Measurements from ENCODE around the gene CCL4.

CCL4 gene

DNA sequence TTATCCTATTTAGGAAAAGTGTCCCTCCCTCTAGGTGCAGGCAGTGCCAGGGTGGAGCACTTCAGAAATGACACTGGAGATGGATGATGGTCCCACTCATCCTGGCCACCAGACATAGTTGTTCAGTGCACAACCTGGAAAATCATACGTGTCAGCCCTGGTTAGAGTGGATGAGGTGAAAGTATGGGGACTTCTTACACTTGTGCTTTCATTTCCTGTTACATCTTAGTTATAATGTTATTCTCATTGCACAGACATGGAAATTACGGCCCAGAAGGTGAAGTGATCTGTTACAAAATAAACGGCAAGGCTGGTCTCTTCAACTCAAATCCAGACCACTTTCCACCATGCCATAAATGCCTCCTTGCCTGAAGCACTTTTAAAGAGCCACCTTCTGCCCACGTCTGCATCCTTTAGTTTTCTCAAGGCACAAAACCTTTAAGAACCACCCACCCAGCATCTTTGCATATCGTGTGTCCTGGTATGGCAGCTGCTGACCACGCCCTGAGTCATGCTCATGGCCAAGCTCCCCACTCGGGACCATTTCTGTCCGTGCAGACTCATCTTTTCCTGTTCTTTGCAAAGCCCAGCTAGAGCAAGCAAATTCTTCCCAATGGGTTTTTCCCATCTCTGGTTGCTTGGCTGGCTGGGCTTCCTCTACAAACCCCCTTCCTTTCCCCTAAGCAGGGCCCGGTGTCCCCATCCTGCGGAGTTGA lies 50.4 kb downstream of the CCL4 start:
- 86 to 93% methylated on average over 8 to 9 of the region's 10 CpGs for WGBS, 2 experiments
- Histone ChIP-seq H3K36me3 (ENCODE audit: control insufficient read depth, insufficient read depth, low read length) (no peaks in the 10 kb centered on the region), H3K9me3 (ENCODE audit: control insufficient read depth, low read length) (no peaks in the 10 kb centered on the region), H3K4me1 (ENCODE audit: control insufficient read depth, insufficient read depth, low read length) (no peaks in the 10 kb centered on the region), H3K4me3 (ENCODE audit: insufficient read depth, low read depth, low read length) (no peak overlapping the region), H3K27me3 (ENCODE audit: control insufficient read depth, insufficient read depth, low read length, poor library complexity, severe bottlenecking) (no peaks in the 10 kb centered on the region), H3K27ac (ENCODE audit: insufficient read depth, low read depth, low read length, poor library complexity, severe bottlenecking) (no peak overlapping the region)
